Activated T-helper 1 cell treated with Interleukin-2 at 50 U/mL for 16 hours (primary cell): ENCODE measurements around the gene PHC2.

Experiments used
- DNase-seq: peaks from one replicate; pipeline ENCODE4 v3.0.0-alpha.2; 2020; ENCODE audit warnings: low read depth

Gene PHC2

DNA sequence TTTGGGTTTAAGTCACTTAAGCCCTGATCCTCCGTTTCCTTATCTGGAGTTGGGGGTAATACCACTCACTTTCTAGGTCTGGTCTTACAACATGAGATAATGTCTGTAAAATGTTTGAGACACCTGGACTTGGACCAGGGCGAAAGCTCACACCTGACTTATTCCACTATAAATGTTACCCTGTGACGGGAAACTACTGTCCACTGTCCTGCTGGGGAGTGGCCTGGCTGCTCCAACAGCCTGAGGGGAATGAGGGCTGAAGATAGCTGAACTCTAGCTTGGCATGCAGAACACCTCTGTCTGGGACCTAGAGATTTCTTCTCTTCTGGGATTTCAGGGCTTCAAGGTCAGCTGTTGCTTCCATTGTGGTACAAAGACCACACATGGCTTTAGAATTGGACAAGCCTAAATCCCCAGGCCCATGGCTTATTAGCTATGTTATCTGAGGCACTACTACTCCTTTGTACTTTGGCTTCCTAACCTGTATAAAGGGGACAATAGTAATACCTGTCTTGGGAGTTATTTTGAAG lies 100.5 kb downstream of the PHC2 start:
- no peak for DNase-seq

DNA sequence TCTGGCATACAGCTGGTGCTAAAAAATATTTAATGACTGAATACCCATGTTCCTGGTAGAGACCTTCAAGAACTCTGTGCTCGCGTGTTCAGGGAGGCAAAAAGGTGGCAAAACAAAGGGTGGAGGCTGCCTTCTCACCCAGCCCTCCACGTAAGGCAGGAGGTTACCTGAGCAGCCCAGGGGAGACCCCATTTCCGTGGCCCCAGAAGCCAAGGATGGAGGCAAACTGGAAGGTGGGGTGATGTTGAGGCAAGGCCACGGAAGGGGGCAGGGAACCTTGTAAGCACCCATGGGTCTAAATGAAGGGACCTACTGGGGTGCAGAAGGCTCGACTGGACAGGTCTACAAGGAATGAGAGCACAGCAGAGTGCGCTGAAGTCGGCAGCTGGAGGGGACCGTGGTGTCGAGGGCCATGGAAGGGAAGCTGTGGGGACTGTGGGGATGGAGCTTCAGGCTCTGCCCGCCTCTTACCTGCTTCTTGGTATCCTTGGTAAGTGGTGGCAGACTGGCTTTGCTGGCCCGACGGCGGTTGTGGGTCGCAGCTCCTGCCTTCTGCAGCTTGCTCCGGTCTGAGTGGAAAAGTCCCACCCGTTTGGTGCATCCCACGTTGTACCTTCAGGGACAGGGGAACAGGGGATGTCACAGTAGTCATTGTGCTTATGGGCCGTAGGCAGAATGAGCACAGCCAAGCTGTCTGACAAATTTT lies 101.1 kb downstream of the PHC2 start:
- no peak for DNase-seq

DNA sequence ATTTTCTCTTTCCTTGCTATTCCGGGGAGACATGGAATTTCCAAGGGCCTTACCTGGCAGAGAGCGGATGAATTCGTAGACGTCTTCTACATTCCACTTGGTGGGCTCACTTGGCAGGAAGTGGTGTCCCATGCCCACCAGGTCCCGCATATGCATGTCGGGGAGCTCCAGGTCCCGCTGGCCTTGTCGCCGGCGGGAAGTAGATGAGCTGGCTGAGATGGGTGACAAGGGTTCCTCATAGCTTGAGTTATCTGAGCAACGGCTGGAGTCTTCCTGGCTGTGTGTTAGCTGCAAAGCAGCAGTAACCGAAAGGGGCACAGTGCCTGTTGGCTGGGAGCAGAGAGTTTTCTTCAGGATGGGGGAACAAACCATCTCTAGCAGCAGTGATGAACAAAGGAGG lies 102.1 kb downstream of the PHC2 start:
- no peak for DNase-seq

DNA sequence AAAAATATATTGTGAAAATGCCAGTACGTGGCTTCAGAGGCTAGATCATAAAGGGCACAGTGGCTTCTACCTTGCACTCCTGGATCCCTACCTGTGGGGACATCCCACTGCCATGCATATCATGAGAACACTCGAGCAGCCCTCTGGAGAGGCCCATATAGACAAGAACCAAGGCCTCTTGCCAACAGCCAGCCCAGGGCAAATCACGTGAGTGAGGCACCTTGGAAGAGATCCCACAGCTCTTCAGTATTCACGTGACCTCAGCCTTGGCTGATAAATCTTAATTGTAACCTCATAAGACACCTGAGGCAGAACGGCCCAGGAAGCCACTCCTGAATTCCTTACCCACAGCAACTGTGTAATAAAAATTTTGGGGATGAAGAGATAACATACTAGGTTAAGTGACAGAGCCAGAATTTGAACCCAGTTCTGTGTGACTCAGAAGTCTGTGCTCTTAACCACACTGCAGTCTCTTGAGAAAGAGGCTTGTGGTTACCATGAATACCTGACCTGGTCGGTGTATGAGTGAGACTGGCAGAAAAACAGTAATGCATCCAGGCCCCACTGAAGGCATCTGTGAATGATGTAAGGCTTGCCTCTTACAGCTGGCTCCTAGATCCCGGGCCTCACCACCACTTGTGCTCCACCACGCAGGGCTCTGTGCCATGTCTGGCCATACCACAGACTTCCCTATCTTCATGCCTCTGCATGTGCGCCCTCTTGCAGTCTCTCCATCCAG lies 103.1 kb downstream of the PHC2 start:
- DNase-seq, result no peak

DNA sequence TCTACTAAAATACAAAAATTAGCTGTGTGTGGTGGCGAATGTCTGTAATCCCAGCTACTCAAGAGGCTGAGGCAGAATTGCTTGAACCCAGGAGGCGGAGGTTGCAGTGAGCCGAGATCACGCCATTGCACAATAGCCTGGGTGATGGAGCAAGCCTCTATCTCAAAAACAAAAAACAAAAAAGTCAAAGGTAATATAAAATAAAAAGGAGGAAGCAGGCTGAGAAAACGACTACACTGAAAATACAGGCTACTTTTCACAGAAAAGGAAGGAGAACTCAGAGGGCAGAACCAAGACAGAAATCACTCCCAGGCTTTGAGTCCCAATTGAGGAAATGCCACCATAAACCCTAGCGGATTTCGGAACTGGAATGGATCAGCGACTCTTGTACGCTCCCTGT lies 104.1 kb downstream of the PHC2 start:
- no peak for DNase-seq

DNA sequence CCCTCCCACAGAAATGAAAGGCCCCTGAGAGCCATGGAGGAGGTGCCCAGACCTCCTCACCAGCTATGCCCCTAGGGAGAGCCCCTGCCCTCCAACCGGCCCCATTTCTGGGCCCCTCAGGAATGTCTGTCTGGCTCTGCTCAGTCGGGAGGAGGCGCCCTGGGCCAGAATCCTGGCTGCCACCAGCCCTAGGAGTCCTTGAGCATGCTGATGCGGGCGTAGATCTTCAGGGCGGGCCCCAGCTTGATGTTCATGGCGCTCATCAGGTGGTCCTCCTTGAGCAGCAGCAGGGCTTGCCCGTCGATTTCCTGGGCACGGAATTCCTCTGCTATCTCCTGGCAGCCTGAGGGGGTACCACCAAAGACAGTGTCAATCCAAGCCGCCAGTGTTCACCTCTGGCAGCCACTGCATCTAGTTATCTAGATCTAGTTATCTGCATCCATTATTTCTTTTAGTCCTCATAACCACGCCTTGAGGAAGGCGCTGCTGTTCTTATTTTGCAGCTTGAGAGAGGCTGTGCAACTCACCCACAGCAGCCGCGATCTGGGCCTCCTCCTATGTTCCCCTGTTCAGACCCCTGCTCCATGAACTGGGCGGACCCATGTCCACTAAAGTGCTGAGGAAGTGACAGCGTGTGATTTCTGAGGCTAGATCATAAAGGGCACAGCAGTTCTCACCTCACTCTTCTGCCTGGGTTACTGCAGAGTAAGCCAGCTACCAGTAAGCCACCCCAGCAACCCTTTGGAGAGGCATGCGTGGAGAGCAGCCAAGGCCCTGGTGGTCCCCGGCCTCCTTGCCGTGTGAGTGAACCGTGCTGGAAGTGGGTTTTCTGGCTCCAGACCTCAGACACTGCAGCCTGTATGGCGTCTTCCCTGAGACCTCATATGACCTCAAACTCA lies 106.0 kb downstream of the PHC2 start:
- no peak for DNase-seq

DNA sequence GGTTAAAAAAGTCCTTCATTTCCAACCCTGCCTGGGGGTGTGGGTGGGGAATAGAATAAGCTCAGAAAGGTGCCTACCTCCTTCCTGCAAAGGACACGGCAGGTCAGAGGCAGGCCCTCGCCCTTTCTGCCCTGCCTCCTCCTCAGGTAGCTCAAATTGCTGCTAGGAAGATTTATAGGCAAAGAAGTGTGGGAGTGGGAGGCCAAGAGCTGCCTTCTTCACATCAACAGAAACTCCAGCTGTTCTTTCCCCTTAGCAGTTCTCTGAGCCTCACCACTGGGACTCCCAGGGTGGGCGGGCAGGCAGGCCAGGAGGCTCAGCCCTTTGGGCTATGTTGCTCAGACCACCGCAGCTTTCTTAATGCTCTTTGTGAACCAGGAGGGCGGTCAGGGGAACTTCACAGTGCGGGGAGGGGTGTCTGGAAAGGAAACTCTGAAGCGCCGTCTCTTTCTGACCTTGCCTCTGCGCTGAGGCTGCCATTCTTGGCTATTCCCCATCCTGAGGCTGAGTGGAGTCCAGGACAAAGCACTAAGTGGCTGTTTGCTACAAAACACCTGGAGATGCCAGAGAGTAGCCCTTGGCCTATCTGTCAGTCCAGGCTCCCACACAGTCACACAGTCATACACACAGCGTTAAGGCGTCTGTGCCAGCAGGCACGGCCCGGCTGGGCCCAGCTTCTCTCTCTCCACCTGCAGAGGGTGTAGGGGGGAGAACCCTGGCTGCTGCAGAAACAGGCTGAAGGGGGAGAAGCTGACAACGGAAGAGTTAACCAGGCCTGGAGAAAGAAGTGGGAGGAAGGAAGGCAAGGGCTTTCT lies 107.0 kb downstream of the PHC2 start:
- no peak for DNase-seq

DNA sequence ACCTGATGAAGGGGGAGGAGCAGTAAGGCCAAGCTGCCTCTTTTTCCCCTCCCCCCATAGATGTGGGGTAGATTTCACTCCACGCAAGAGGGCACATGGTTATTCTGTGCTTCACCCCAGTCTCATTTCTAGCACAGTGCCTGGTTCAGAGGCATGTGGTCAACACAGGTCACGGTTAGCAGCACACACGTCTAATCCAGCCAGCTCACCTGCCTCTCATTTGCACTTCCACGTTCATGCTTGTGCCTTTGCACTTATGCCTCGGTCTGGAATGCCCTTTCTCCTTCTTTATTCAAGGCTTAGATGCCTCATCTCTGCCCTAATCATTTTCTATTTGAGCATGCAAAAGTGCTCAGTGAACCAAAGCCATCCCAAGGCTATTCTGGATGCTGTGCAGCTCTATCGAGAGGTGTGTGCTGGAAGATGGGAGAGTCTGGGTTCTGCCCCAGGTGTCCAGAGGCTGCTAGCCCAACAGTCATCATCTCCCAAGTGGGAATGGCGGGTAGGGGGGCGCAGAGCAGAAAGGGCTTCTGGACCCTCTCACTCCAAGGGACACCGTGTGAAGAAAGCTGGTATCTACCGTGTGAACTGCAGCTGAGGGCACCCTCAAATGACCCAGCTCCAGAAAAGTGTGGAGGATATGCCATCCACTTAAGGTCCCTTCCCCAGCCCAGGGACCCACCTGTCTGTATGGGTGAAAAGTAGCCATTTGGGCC lies 107.9 kb downstream of the PHC2 start:
- DNase-seq, result no peak

DNA sequence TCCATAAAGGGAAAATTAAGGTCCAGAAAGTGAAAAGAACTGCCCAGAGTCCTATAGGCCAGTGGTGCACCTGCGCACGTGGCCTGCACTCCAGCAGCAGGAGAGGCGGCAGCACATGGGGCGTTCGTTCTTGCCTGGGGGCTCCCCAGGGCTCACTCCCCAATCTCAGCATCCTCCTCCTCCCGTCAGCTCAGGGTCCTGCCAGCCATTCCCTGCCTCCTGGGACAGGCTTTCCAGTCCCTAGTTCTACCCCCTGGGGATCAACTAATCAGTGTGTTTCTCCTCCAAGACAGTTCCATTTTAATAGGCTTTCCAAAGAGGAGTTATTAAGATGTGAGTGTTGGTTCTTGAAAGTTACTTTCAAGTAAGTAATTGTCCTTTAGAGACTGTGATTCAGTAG lies 108.8 kb downstream of the PHC2 start:
- DNase-seq, result no peak

DNA sequence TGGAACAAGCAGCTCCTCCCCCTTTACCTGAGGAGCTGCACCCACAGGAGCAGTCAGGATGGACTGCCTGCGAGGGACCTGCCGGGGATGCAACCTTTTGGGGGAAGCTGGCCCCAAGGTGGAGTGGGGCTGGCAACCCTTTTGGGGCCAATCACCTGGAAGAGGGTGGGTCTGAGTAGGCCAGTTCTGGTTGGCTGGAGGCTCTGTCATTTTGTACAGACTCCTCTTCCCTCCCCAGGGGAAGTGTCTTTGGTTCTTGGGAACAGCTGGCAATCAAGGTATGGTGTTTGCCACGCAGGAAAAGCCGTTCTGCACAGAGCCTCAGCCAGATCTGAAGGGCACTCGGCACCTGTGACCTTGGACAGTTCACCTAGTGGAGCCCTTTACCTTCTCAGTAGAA lies 109.7 kb downstream of the PHC2 start:
- DNase-seq, result no peak

DNA sequence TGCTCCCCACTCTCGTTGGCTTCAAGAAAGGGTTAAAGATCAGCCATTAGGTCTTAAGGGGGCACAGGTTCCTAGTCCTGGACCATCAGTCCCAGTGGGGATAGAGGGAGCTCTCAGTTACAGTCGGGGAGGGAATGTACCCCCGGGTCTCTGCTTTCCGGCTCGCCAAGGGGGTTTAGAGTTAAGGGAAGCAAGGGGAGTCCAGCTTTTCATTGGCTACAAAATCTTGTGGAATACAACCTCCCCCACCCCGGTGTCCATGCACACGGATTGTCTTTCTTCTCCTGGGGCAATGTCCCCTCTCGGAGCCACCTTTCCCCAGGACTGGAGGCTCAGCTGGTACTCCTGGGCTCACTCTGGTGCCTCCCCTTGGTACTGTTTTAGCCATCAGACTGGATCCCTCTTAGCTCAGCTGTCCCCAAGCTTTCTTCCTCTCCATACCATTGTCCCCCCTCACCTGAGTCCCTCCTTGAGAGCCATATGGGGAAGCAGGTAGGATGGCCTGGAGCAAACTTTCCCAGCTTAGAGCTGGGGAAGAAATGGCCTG lies 110.2 kb downstream of the PHC2 start, which contains the start of gene A3GALT2:
A3GALT2 (minus strand) TSS at position 480 of the 547 bp plus-strand sequence; CDS start at position 480, 0 bp downstream.
- DNase-seq, result no peak

DNA sequence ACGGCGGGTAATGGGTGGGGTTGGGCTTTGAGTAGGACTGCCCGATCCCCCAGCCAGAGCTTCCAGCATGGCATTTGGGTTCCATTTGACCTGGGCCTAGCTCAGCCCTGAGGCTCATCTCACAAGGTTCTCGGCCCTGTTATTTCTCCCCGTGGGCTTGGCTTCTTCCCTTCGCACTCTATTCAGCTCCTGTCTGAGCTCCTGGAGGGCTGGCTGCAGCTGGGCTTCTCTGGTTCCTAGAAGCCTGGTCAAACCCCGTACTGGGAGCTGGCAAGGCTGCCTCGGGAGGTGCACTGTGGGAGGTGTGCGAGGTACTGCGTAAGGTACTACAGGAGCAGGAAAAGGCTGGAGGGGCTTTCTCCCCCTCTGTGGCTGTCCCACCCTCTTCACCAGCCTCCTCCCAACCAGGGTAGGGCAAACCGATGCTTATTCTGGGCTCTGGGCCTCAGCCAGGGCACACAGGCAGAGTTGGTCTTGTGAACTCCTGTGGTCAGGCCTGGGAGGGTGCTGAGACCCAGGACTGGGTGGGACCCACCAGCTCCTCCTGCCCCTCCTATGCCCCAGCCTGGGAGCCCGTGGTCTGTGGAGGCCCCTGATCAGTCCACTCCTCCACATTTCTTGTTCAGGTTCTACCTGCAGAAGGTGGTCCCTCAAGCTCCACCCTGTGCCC lies 110.8 kb downstream of the PHC2 start:
- DNase-seq, result no peak

DNA sequence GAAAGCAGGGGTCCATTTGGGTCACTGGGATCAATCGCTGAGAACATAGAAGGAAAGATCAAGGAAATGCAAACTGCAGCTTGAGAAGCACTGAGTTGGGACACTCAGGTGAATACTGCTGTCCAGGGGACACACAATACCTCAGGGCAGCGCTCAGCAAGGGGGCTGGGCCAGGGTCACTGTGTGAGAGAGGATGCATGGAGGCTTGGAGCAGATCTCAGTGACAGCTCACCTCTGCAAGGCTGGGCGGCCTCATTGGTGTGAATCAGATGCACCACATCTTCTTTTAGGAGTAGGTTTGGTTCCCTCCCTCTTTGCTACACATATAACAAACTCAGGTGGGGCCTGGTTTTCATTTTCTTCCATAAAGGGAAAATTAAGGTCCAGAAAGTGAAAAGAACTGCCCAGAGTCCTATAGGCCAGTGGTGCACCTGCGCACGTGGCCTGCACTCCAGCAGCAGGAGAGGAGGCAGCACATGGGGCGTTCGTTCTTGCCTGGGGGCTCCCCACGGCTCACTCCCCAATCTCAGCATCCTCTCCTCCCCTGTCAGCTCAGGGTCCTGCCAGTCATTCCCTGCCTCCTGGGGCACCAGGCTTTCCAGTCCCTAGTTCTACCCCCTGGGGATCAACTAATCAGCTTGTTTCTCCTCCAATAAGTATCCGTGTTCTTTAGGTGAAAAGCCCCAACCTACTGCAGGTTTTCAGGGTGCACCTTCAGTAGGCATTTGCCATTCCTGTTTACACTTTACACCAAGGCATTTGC lies 111.5 kb downstream of the PHC2 start:
- DNase-seq, result no peak

DNA sequence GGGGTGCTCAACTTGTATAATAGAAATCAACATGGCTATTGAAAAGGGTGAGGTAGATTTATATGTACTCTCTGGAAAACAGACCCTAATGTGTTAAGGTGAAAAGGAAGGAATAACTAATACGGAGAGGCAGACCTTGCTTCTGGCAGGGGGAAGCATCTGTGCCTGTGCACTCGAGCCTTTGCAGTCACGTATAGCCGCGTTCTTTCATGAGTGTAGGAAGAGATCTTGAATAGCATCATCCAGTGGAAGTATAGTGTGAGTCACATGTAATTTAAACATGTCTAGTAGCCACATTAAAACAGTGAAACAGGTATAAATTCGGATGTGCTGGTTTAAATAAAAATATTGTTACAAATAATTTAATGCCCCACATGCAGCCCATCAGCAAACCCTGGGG lies 112.9 kb downstream of the PHC2 start:
- no peak for DNase-seq

DNA sequence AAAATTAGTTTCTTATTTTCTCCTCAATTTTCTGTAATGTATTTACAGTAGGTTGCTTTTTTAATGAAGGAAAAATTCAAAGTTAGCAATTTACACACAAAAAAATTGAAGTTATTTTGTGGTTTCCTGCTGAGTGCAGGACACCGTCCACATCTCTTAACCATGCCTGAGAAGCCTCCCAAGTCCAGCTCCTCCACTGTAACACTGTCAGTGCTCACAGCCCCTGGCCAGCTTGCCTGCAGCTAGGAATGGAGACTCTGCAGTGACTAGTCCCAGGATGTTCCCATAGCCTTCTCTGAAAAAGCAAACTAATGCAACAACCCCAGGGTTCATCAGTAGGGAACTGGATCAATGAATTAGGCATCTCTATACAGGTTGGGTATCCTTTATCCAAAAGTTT lies 113.5 kb downstream of the PHC2 start:
- no peak for DNase-seq

DNA sequence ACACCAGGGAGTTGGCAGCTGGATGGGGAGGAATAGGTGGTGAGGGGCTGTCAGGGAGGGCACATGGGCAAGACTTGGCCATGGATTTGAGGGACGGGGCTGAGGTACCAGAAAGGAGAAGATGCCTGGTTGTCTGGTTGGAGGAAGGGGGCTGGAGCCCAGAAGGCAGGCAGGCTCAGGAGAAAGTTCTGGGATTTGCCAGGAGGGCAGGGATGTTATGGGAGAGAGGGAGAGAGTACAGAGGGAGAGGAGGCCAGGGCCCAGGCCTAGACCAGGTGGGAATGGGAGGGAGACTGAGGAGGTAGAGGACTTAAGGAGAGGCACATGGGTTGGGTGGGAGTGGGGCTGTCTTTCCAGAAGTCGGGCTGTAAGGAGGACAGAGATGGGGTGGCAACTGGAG lies 114.3 kb downstream of the PHC2 start:
- DNase-seq, result no peak

DNA sequence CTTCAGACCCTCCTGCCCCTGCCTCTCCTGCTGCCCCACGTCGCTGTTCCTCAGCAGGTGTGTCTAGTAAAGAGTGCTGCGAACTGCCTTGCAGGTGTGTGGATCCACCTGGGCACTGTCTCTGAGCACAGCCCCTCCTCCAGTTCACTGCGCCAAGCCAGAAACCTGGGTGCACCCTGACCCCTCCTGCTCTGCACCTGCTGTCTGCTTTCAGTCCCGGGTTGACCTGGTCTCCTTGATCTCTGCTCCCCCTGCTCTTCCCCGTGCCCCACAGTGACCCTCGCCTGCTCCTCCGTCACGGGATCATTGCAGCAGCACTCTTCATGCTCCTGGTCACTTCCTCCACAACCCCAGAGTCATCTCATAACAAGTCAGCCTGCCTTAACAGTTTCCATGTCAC lies 116.5 kb downstream of the PHC2 start:
- no peak for DNase-seq

DNA sequence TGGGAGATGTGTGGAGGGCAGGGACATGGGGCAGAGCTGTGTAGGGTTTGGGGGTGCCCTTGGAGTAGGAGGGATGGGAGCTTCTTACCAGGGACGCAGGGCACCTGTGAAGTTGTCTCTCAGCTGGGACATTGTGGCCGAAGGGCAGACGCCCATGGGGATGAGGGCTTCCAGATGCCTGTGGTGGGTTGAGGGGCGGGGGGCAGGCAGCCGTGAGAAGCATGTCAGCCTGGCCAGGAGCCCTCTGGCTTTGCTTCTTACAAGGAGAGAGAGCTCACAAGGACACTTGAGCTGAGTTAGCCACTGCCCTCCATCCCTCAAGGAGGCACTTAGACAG lies 118.5 kb downstream of the PHC2 start:
- DNase-seq, result no peak

DNA sequence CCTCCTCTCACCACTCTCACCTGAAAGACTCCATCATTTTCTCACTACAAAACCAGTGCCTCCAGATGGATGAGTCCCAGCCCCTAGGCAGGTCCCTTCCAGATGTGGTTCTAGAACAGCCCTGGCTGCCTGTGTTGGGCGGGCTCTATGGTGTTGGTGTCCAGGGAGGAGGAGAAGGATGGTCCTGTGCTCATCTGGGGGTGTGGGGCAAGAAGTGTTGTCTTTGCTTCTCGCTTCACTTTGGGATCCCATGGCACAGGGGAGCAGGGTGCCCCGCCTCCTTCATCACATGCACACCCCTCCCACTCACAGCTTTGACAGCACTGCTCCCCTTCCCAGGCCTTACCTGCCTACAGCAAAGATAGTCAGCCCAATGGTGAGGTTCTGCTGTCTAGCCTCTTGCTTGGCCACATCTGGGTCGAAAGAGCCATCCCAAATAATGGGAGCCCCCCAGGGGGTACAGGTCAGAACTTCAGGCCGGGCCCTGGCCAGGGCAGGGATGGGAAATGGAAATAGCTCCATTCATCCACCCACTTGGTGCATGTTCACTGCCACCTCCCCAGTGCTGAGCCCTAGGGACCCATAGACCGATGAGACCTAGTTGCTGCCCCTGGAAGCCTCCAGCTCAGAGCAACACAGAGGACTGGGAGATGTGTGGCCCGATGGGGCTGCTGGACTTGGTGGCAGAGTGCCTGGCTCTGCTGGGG lies 119.0 kb downstream of the PHC2 start:
- DNase-seq, result no peak
